HS-27A (cell line): ENCODE data around the gene GSTP1.
"Not testable (repeated sequence)": the region's sequence is repeated elsewhere in the genome, so short reads cannot be mapped to it uniquely, and the experiment has no call there.

ENCODE experiments used
- DNase-seq: peaks from one replicate; pipeline ENCODE4 v3.0.0-alpha.2; 2012; ENCODE audit warnings: low read depth, missing footprints

GSTP1 gene

GRCh38 chr11:67583247-67584204 is at the start of gene GSTP1:
Gene GSTP1, plus strand, starts transcription at chr11:67583812. Its CDS starts 32 bp downstream, at chr11:67583844.
- peak; percentile 79 for DNase-seq

GRCh38 chr11:67534070-67534679 is 49.4 kb upstream of the GSTP1 start:
- no peak for DNase-seq

GRCh38 chr11:67535561-67535960 is 48.1 kb upstream of the GSTP1 start:
- no peak for DNase-seq

GRCh38 chr11:67538306-67538705 is 45.3 kb upstream of the GSTP1 start:
- DNase-seq: no peak

GRCh38 chr11:67538823-67539505 is 44.6 kb upstream of the GSTP1 start:
- DNase-seq: no peak

- DNase-seq: no peak
These were observed 44.1 kb upstream of the GSTP1 start for GRCh38 chr11:67539550-67539949.

GRCh38 chr11:67541198-67541597 is 42.4 kb upstream of the GSTP1 start:
- no peak for DNase-seq

GRCh38 chr11:67542169-67542568 is 41.4 kb upstream of the GSTP1 start:
- no peak for DNase-seq

GRCh38 chr11:67542971-67543370 is 40.6 kb upstream of the GSTP1 start:
- DNase-seq: no peak

- DNase-seq: no peak
These were observed 40.0 kb upstream of the GSTP1 start for GRCh38 chr11:67543585-67543984.

- no peak for DNase-seq
These were observed 38.9 kb upstream of the GSTP1 start for GRCh38 chr11:67544616-67545242.

GRCh38 chr11:67545280-67545679 is 38.3 kb upstream of the GSTP1 start:
- no peak for DNase-seq

- not testable (repeated sequence) for DNase-seq
These were observed 35.5 kb upstream of the GSTP1 start for GRCh38 chr11:67548112-67548511.

GRCh38 chr11:67548555-67549110 is 35.0 kb upstream of the GSTP1 start:
- DNase-seq: no peak

- no peak for DNase-seq
These were observed 32.5 kb upstream of the GSTP1 start for GRCh38 chr11:67551127-67551526.

GRCh38 chr11:67551697-67552096 is 31.9 kb upstream of the GSTP1 start:
- DNase-seq: not testable (repeated sequence)

GRCh38 chr11:67556244-67556643 is 27.4 kb upstream of the GSTP1 start:
- DNase-seq: no peak

- no peak for DNase-seq
These were observed 25.4 kb upstream of the GSTP1 start for GRCh38 chr11:67558084-67558772.

GRCh38 chr11:67561971-67562619 is 21.5 kb upstream of the GSTP1 start:
- no peak for DNase-seq

- DNase-seq: no peak
These were observed 20.5 kb upstream of the GSTP1 start for GRCh38 chr11:67562963-67563704.
